Measurements from ENCODE around the gene ZNF669.

Gene ZNF669

DNA sequence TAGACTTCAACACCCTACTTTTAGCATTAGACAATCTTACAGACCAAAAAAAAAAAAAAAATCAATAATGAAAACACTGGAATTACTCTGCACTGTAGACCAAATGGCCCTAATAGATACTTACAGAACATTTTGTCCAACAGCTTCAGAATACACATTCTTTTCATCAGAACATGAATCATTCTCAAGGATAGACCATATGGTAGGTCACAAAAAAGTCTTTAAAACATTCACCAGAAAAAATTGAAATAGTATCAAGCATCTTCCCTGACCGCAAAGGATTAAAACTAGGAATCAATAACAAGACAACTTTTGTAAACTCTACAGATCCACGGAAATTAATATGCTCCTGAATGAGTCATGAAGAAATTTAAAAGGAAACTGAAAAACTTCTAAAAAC lies 48.1 kb downstream of the ZNF669 start:
- Histone ChIP-seq H3K9ac (ENCODE audit: low read length) (no peak overlapping the region), H3K4me1 (ENCODE audit: control insufficient read depth, insufficient read depth, low read length) (no peaks in the 10 kb centered on the region), H3K4me3 (ENCODE audit: low read length) (no peak overlapping the region), H3K27me3 (replicated peaks; ENCODE audit: control insufficient read depth, insufficient read depth, low read length) (no peaks in the 10 kb centered on the region), H3K36me3 (ENCODE audit: control insufficient read depth, insufficient read depth, low read length, severe bottlenecking) (no peaks in the 10 kb centered on the region), H3K9me3 (ENCODE audit: control insufficient read depth, low read length) (peaks cover 36% of the 10 kb centered on the region)
- DNase-seq (ENCODE audit: low read depth), result peak; percentile 9

- peaks cover 45% of the 10 kb centered on the region for H3K9me3 ChIP-seq (ENCODE audit: control insufficient read depth, low read length)
Observed at GRCh38 chr1:247054992-247055415, 49.2 kb downstream of the ZNF669 start.

More at GRCh38 chr1:247054992-247055415, 49.2 kb downstream of the ZNF669 start:
- Histone ChIP-seq H3K36me3 (ENCODE audit: control insufficient read depth, insufficient read depth, low read length, severe bottlenecking) (no peaks in the 10 kb centered on the region), H3K4me1 (ENCODE audit: control insufficient read depth, insufficient read depth, low read length) (no peaks in the 10 kb centered on the region), H3K4me3 (ENCODE audit: low read length) (no peak overlapping the region), H3K9ac (ENCODE audit: low read length) (no peak overlapping the region), H3K27me3 (replicated peaks; ENCODE audit: control insufficient read depth, insufficient read depth, low read length) (no peaks in the 10 kb centered on the region)
- peak; percentile 16 for DNase-seq (ENCODE audit: low read depth)
